Stimulated activated CD8-positive, alpha-beta memory T cell treated with anti-CD3 and anti-CD28 coated beads, Interleukin-12 subunit alpha, Interleukin-12 subunit beta, amount 100 ng/mL, for 1 hour (primary cell): ENCODE results near the gene RPS19BP1.
A peak's percentile ranks its signal among the peaks of the same experiment; 100 is the strongest.

Experiments
- DNase-seq: peaks from one replicate; pipeline ENCODE4 v3.0.0-alpha.2; 2020; ENCODE audit warnings: low read depth

Gene RPS19BP1

DNA sequence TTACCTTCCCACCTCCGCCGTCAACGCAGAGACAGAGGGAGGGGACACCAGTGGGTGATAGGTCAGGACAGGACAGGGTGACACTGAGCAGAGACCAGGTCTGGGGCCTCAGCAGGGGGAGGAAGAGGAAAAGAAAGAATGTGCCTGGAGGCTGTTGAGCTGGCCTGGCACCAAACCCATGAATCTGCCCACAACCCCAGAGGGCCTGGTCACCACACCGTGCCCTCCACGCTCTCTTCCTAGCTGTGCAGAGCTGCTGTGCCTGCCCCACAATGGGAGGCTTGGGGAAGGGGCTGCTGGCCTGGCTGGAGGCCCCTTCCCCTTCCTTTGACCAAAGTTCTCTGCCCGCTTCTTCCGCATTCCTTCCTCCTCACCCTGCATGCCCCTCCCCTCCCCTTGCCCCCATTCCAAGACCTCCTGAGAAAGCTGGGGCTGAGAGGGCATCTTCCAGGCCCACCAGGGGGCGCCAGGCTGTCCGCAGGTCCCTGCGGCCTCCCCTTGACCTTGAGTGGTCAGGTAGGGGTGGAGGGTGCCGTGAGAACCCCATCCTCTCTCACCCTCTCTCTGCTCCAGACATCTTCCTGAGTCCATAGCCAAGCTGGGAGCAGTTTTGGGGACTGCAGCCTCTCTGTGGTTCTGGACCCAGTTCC, 27.0 kb upstream of the RPS19BP1 start:
- DNase-seq, result no peak

DNA sequence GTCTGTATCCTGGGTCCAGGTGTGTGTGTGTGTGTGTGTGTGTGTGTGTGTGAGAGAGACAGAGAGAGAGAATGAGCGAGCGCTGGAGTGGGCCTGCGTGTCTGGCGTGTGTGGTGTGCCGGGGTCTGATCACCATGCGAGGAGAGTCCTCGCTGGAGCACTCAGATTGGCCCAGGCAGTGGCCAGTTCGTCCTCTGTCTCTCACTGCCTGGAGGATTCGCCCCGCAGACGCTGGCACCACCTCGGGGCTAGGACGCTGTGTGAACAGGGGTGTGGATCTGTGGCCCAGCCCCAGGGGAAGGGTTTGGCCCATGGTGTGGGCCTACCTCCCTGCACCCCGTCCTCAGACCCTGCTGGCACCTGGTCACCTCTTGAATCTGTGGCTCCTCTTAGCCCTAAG, 26.4 kb upstream of the RPS19BP1 start:
- DNase-seq, result no peak

DNA sequence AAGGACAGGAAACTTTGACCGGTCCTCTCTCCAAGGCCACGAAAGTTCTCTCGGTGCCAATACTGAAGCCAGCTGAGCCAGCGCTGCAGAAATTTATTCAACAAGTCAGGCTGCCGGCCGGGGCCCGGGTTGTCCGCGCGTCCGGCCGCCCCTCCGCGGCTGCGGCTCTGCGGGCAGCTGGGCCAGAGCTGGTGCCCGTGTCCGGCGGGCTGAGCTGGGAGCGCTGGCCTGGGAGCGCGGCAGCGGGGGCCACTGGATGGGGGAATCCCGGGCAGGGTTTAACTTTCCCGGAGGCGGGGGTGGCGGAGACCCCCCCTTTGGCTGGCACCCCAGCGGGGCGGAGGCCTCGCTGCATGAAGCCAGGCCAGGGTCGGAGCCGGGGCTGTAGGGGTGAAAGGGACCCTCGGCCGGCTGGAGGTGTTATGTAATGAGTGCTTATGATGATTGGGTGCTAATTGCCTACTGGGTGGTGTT, 25.7 kb upstream of the RPS19BP1 start:
- DNase-seq, result no peak

DNA sequence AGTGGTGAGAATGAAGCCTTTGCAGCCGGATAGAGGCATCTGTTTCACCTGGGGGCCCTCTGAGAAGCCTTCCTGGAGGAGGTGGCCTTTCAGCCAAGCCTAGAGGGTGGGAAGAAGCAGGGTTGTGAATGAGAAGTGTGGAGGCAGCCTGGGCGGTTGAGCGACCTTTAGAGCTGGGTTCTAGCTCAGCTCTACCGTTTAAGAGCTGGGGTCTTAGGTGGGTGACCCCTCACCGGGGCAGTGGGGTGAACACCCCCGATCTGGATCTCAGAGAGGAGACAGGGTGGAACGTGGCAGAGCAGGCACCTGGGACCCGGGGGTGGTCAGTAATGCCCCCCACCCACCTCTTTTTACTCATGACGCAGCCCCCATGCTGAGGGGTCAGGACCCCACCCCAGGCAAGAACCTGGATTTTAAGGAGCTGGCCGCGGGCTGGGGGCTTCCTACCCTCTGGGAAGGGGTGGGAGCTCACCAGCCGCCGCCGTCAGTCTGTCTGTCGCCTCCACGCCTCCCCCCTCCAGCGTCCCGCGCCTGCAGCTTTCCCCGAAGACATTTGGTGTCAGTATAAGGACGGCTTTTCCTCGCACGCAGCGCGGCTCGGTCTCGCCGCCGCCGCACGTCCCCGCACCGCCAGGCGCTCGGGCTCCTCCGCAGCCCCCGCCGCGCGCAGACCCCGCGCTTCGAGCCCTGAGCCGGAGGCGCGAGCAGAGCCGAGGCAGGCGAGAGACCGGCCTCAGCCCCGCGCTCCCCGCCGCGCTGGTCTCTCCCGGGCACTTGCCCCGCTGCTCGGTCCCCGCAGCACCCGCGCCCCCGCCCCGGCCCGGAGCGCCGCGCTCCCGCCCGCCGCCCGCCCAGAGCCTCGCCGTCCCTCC, 24.7 kb upstream of the RPS19BP1 start:
- DNase-seq, result peak; percentile 21

DNA sequence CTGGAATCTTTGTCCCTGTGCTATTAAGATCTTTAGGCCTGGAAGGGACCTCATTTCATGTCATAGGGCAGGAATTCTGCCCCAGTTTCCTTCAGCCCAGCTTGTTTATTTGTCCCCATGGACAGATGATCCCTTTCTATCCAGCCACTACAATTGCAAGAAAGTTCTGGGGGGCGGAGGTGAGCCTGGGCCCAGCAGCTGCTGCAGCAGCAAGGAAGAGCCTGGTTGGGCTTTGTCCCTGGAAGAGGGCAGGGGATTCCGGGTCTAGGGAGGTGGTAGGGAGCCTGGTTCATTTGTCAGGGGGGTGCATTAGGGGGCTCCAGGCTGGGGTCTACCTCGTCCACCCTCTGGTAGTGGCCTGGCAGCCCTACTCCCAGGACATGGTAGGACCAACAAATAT, 21.6 kb upstream of the RPS19BP1 start:
- no peak for DNase-seq

DNA sequence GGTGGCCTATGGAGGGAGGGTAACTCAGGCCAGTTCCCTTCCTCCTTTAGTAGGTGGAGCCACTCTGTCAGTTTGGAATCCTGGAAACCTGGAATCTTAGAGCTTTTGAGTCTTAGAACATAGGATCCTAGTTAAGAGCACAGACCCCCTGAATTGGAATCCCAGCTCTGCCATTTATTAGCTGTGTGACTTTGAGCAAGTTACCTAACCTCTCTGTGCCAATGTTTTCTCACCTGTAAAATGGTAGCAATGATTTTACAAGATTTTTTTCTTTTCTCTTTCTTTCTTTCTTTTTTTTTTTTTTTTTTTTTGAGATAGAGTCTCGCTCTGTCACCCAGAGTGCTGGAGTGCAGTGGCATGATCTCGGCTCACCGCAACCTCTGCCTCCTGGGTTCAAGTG, 20.9 kb upstream of the RPS19BP1 start:
- no peak for DNase-seq

DNA sequence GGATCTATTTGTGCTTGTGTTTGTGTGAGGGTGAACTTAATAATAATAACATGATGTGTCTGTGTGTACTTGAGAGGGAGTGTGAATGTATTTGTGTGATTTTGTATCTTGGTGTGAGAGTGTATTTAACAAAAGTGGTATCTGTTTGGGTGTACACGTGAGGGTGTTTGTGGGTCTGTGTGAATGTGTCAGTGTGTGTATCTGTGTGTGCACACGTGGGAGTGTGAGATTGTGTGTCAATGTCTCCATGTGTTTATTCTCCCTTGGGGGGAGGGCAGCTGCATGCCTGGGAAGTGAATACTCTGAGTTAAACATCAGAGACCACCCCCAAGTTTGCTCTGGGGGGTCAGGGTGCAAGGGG, 15.0 kb upstream of the RPS19BP1 start:
- no peak for DNase-seq

DNA sequence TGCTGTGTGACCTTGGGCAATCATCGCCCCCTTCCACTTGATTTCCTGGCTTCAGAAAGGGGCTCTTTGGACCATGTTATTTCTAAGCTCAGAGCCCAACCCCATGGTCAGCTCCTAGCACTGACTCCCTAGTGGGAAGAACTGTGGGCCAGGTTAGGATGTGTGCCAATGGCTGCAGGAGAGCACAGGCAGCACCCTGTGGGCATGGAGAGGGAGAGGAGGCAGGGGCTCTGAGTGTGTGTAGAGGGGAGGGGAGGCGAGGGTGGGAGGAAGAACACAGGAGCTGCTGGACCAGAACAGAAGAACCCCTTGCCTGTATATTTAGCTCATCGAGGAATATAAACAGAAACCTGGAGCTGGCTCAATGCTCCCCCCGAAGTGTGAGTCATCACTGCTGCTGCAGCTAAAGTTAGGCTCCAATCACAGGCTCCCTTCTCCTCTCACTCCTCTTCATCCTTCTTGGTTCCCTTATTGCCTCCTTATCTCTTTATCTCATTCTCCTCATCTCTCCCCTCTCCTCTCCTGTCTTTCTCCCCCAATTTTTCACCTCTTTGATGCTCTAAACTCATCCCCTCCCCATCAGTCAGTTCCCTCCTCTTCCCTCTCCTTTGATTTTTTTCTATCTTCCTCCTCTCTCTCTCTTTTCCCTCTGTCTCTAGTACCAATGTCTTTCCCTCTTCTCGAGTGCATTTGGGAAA, 14.5 kb upstream of the RPS19BP1 start:
- no peak for DNase-seq

DNA sequence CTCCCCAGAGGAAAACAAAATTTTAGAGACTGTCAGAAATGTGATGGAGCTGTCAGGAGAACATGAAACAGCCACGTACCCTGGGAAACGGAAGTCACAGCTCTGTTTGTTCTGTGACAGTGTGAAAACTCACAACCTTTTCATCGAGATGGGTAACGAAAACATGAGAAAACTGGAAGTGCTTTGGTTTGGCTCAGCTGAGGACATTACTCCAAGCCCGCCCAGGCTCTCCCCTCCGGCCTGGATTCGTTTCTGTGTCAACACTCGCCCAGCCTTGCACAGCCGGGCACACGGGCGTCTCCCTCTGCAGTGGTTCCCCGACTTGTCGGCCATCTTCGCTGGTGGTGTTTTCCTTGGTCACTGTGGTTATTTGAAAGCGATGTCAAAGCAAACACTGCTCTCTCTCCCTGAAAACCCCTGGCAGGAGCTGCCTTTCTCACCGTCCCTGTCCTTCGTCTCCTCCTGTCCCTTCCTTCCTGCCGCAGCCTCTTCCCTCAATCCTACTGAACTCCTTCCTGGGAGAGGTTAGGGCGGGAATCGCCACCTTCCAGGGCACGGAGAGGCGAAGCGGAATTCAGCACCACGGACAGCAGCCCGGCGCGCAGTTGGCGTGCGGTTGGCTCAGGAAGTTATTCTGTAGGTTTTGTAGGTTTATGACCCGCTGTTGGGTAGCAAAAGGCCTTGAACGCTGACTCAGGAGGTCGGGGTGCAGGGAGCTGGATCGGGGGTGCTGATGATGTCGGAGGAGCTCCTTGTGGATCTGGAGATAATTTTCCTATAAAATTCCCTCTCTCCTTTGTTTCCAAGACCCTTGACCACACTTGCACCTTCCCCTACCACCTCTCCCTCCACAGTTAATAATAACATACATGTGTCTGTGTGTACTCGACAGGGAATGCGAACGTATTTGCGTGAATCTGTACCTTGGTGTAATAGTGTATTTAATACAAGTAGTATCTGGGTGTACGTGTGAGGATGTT, 13.1 kb upstream of the RPS19BP1 start:
- DNase-seq, result peak; percentile 58

DNA sequence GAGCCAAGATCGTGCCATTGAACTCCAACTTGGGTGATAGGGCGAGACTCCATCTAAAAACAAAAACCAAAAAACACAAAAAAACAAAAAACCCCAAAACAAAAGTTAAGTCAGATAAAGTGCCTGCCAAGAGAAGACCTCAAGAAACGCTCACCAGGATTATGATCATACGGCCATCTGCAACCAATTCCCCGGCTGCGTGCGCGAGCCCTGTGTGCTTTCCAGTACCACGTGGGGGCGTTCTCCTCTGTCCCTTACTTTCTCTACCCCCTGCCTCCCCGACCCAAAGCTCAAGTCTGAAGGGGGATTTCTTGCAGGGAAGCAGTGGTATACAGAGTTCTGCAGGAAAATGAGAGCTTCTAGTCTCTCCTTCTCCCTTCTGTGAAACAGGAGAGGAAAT, 10.5 kb upstream of the RPS19BP1 start:
- no peak for DNase-seq

DNA sequence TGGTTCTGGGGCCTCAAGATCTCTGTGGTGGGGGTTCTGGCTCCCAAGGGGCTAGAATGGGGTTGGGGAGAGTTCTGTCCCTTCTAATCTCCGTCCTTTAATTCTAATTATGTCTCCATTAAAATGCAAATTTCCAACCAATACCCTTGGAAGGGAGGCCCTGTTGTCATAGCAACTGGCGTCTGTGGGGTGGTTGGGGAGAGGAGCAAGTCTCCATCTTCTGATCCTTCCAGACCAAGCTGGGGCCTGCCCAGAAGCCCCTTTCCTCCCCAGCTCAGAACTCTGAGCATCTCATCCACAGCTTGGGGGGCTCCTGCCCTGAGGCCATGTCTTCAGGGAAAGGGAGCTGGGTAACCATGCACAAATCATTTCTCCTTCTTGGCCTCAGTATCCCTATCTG, 5.4 kb upstream of the RPS19BP1 start:
- no peak for DNase-seq

DNA sequence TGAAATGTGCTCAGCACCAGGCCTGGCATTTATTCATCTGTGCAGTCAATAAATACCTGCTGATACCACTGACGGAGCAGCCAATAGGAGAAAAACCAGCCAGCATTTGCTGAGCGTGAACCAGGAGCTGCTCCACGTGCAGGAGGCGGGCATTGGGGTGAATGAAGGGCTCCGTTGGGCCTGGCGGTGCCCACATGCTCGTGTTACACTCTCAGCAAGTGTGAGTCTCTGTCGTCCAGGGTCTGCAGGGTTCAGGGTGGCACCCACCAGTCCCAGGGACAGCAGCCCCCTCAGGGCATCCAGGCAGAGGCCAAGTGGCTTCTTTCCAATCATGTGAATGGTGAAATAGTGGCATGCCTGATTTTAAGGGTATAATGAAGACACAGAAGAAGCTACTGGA, 4.2 kb upstream of the RPS19BP1 start:
- no peak for DNase-seq

DNA sequence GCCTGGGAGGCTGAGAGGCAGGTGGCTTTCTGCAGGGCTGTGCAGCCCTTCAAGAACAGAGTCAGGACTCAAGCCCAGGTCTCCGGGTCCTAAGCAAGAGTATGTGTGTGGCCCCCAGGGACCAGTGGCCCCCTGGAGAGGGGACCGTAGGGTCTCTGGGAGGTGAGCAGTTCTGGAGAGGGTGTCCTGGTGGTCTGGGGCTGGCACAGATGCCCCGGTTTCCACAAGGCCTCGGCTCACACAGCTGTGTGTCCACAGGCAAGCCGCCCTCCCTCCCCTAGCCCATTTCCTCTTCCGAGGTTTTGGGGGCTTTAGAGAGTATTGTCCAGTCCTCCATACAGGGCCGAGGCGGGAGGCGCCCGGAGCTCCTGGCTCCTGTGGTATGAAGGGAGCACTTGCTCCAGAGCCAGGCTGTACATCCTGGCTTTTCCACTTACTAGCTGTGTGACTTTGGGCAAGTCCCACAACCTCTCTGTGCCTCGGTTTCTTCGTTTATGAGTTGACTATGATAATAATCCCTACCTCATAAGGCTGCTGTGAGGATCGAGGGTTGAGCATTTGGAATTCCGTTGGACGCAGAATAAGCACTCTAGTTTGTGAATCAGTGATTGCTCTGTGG, 3.4 kb upstream of the RPS19BP1 start:
- no peak for DNase-seq

DNA sequence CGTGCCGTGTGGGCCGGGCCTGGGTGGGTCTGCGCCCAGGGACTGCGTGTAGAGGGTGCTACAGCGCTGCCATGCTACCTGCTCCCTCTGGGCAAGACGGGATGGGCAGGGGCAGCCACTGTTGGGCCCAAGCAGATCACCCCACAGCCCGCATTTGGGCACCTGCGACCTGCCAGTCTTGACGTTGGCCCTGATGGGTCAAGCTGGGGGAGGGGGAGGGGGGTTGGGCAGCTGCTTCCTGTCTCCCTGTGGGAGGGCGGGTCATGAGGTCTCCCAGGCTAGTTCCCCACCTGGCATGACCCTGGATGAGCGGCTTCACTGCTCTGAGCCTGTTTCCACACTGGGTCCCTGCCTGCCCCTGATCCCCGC, 2.8 kb upstream of the RPS19BP1 start:
- no peak for DNase-seq

DNA sequence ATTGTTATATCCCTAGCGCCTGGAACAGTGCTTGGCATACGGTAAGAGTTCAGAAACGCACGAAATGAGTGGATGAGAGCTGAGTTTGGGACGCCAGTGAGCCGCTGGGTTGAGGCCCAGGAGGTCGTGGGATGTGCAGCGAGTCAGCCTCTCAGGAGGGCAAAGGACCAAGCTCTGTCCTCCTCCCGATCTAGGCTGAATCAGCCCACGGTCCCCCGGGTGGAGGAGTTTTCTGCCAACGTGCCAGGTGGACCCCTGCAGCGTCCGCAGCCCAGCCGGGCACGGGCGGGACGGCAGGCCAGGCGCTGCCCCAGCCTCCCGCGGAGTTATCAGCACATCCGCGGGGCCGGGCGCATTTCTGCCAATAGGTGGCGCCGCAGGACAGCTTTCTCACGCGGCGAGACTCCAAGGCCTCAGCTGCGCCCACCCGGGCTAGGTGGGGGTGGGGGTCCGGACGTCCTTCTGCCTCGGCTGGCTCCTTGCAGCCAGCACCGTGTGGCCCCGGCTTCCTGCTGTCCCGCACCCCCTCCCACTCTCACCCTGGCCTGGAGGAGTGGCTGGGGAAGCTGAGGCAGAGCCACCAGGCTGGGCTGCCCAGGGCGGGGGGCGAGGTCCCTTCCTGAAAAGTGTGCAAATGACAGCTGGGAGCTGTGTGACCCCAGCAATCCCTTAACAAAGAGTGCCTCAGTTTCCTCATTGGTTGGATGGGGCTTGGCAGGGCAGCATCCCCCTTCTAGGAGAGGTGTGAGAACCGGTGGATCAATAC, 2.2 kb upstream of the RPS19BP1 start:
- peak; percentile 71 for DNase-seq

DNA sequence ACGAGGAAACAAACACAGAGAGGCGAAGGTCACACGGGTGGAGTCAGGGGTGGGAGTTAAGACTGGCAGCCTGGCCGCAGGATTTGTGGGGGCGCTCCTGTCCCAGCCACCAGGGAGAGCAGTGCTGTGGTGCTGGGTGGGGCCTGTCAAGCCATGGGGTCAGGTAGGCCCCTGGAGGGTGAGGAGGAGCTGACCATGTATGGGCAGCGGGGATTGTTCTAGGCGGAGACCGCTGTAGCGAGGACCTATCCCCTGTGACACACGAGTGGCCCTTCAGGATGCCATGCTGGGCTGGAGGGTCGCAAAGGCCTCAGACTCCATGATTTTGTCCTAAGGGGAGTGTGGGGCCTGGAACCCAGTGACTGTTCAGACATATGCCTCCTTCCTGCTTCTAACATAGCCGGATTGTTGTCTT, 1.6 kb upstream of the RPS19BP1 start:
- no peak for DNase-seq

DNA sequence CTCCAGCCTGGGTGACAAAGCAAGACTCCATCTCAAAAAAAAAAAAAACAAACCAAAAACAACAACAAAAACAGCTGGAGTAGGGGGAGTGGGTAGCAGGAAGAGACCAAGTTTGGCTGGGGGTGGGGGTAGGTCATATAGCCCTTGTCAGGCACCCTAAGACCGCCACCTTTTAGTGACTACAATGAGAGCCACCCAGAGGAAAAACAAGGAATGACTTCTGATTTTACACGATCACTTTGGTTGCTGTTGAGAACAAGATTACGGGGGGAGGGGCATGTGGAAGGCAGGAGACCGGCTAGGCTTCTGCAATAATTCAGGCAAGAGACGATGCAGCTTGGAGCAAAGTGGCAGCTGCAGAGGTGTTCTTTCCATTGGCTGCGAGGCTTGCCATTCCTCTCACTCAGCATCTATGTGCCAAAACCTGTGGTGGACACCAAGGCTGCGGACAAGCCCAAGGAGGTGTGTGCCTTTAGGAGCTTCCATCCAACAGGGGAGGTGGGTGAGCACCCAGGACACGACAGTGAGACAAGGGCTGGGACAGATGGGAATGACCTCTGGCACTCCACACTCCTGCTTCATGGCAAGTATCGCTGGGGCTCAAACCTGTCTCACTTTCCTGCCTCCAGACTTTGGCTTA, 1.7 kb downstream of the RPS19BP1 start:
- no peak for DNase-seq

DNA sequence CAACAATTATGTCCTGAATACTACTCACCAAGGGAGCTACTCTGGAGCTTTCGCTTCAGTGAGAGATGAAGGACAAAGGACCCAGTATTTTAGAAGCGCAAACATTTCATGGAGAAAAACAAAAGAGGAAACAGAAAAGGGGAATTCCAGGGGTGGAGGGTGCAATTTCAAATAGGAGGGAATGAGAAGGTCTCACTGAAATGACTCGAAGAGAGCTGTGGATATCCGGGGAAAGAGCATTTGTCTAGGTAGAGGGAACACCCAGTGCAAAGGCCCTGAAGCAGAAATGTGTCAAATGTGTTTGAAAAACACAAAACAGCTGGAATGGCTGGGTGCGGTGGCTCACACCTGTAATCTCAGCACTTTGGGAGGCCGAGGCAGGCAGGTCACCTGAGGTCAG, 2.4 kb downstream of the RPS19BP1 start:
- DNase-seq, result no peak

DNA sequence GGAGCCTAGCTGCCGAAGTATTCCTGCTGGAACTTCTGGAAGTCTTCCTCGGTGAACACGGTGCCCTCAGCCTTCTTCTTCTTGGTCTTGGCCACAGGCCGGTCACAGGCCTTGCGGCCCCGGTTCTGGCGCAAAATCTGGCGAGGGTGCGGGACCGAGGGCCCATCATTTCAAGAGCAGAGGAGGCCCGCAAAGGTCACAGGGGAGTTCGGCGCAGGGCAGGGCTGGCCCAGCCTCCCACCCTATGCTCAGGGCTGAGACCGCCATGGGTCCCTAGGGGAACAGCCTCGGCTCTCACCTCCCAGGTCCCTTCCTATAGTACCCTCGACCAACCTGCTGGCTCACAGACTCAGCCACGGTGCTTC, 3.1 kb downstream of the RPS19BP1 start:
- DNase-seq, result no peak
